Measurements from ENCODE around the gene ACY1.

ACY1 gene

DNA sequence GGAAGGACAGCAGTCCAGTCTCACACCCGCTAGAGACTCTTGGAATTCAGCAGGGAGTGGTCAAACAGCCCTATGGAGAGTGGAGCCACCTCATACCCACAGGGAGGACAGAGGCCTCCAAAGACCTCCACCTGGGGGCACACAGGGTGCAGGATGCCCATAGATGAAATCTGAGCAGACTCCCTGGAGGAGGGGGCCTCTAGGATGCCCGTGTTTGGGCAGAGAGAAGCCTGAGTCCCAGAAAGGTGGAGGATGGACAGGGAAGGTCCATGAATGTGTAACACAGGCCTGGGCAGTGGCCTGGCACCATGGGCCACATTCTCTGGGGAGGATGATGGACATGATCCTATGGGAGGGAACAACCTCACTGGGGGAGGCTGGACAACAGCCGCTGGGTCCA lies 51.3 kb downstream of the ACY1 start:
- Histone ChIP-seq H3K36me3 (ENCODE audit: control insufficient read depth in 1 of 2, insufficient read depth in 2 of 2, low read length in 2 of 2) (no peaks in the 10 kb centered on the region), H3K27ac (ENCODE audit: low read length) (no peak overlapping the region), H3K27me3 (ENCODE audit: low read depth, low read length) (no peaks in the 10 kb centered on the region), H3K4me3 (ENCODE audit: low read depth in 1 of 2, low read length in 2 of 2) (no peak overlapping the region), H3K9me3 (ENCODE audit: control insufficient read depth in 1 of 2, low read length in 2 of 2) (no peaks in the 10 kb centered on the region), H3K4me1 (ENCODE audit: control insufficient read depth in 1 of 2, insufficient read depth in 2 of 2, low read length in 2 of 2) (peaks cover 0 to 3% of the 10 kb centered on the region in 2 donors)

DNA sequence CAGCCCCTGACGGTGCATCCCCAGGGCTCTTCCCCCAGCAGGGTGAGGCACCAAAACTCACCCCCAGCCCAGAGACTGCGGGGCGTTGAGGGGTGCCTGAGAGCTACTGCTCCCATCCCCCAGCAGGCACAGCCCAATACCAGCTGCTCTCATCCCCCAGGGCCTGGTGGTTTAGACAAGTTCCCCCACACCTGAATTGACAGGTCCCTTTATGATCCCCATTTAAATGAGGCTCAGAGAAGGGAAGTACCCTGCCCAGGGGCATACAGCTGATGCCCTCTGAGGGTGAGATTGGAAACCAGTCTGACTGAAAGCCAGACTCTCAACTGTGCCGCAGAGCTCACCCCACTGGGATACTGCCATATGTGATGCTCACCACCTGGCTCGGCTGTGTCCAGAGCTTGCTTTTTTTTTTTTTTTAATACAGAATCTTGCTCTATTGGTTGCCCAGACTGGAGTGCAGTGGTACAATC lies 52.9 kb downstream of the ACY1 start:
- Histone ChIP-seq H3K4me1 (ENCODE audit: control insufficient read depth in 1 of 2, insufficient read depth in 2 of 2, low read length in 2 of 2) (peaks cover 0 to 7% of the 10 kb centered on the region in 2 donors), H3K27me3 (ENCODE audit: low read depth, low read length) (no peaks in the 10 kb centered on the region), H3K27ac (ENCODE audit: low read length) (no peak overlapping the region), H3K36me3 (ENCODE audit: control insufficient read depth in 1 of 2, insufficient read depth in 2 of 2, low read length in 2 of 2) (no peaks in the 10 kb centered on the region), H3K4me3 (ENCODE audit: low read depth in 1 of 2, low read length in 2 of 2) (no peak overlapping the region), H3K9me3 (ENCODE audit: control insufficient read depth in 1 of 2, low read length in 2 of 2) (no peaks in the 10 kb centered on the region)

DNA sequence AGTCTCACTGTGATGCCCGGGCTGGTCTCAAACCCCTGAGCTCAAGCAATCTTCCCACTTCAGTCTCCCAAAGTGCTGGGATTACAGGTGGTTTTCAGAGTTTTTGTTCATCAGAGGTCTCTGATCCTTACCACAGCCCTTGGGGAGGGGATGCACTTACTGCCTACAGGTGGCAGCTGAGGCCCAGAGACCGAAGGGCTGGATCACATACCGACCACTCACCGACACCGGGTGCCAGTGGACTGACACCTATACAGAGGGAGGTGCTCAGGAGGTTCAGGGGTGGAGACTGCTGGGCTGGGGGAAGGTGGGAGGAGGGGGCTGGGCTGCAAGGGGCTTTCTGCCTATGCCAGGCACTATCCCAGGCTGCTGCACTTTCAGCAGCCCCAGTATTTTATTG lies 53.5 kb downstream of the ACY1 start:
- H3K4me3 ChIP-seq (ENCODE audit: low read depth in 1 of 2, low read length in 2 of 2) = no peak overlapping the region
- peaks cover 0 to 7% of the 10 kb centered on the region in 2 donors for H3K4me1 ChIP-seq (ENCODE audit: control insufficient read depth in 1 of 2, insufficient read depth in 2 of 2, low read length in 2 of 2)
- H3K27ac ChIP-seq (ENCODE audit: low read length) = no peak overlapping the region
- H3K36me3 ChIP-seq (ENCODE audit: control insufficient read depth in 1 of 2, insufficient read depth in 2 of 2, low read length in 2 of 2) = no peaks in the 10 kb centered on the region
- H3K27me3 ChIP-seq (ENCODE audit: low read depth, low read length) = no peaks in the 10 kb centered on the region
- no peaks in the 10 kb centered on the region for H3K9me3 ChIP-seq (ENCODE audit: control insufficient read depth in 1 of 2, low read length in 2 of 2)

DNA sequence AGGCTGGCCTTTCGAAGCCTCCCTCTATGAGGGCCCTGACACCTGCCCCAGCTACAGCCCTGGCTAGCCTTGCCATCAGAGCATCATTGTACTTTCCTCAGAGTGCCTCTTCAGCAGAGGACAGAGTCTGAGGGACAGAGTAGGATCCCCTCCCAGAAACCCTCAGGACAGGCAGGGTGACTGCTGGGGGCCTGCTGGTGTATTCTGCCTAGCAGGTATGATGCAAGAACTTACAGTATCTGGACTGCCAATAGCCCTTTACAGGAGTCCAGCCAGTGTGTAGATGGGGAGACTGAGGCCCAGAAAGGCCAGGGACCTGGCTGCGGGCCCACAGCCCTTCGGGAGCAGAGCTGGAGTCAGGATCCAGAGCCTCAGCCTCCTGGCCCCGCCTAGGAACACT lies 54.0 kb downstream of the ACY1 start:
- Histone ChIP-seq H3K36me3 (ENCODE audit: control insufficient read depth in 1 of 2, insufficient read depth in 2 of 2, low read length in 2 of 2) (no peaks in the 10 kb centered on the region), H3K9me3 (ENCODE audit: control insufficient read depth in 1 of 2, low read length in 2 of 2) (no peaks in the 10 kb centered on the region), H3K27me3 (ENCODE audit: low read depth, low read length) (no peaks in the 10 kb centered on the region), H3K27ac (ENCODE audit: low read length) (no peak overlapping the region), H3K4me1 (ENCODE audit: control insufficient read depth in 1 of 2, insufficient read depth in 2 of 2, low read length in 2 of 2) (peaks cover 0 to 7% of the 10 kb centered on the region in 2 donors), H3K4me3 (ENCODE audit: low read depth in 1 of 2, low read length in 2 of 2) (no peak overlapping the region)

DNA sequence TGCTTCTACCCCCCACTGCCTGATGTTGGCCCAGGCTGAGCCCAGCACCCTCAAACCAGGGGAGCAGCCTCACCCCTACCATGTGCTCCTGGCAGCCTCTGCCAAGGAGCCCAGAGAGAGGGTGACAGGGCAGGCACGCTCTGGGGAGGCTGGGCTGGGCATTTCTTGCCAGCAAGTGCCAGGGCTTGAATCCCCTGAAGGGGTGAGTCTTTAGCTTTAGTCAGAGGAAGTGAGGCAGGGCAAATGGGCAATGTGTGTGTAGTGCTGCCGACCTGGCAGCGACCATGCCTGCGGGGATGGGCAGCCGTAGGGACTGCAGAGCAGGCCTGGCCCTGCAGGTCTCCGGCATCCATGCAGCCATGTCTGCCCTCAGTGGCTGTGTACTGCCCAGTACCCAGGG lies 54.9 kb downstream of the ACY1 start:
- Histone ChIP-seq H3K27ac (ENCODE audit: low read length) (no peak overlapping the region), H3K9me3 (ENCODE audit: control insufficient read depth in 1 of 2, low read length in 2 of 2) (no peaks in the 10 kb centered on the region), H3K36me3 (ENCODE audit: control insufficient read depth in 1 of 2, insufficient read depth in 2 of 2, low read length in 2 of 2) (no peaks in the 10 kb centered on the region), H3K4me3 (ENCODE audit: low read depth in 1 of 2, low read length in 2 of 2) (no peak overlapping the region), H3K27me3 (ENCODE audit: low read depth, low read length) (no peaks in the 10 kb centered on the region), H3K4me1 (ENCODE audit: control insufficient read depth in 1 of 2, insufficient read depth in 2 of 2, low read length in 2 of 2) (peaks cover 0 to 7% of the 10 kb centered on the region in 2 donors)
